K562 (cell line): Measurements from ENCODE around the gene DMWD. TPM values are rescaled to one million over a fixed set of nuclear protein-coding genes. Genes with fewer than 3 reads are reported as not detected.
A peak's percentile ranks its signal among the peaks of the same experiment; 100 is the strongest.

Source experiments
- AFF4 ChIP-seq: sonication (generic); formaldehyde crosslinking; IDR thresholded peaks from 2 replicates; pipeline ENCODE4 v1.8.0; 2023; ENCODE audit warnings: mild to moderate bottlenecking, missing genetic modification reagents
- CBFB ChIP-seq: sonication (generic); formaldehyde crosslinking; IDR thresholded peaks from 2 replicates; pipeline ENCODE4 v1.4.0; 2020; ENCODE audit warnings: mild to moderate bottlenecking, missing genetic modification reagents
- CEBPB ChIP-seq: fragments of 450-650 bp; IDR thresholded peaks from 2 replicates; pipeline ENCODE4 v1.6.1; 2016; ENCODE audit warnings: missing genetic modification characterization, missing compliant biosample characterization
- ELF2 ChIP-seq: fragments of 250-450 bp; sonication (Bioruptor Pico); IDR thresholded peaks from 2 replicates; pipeline ENCODE4 v1.5.0; 2021; ENCODE audit warnings: mild to moderate bottlenecking
- HBP1 ChIP-seq: fragments of 450-650 bp; formaldehyde crosslinking; IDR thresholded peaks from 2 replicates; pipeline ENCODE4 v1.4.0; 2022; ENCODE audit warnings: missing genetic modification characterization
- HDAC3 ChIP-seq: fragments of 450-650 bp; IDR thresholded peaks from 2 replicates; pipeline ENCODE4 v1.6.1; 2018; ENCODE audit warnings: borderline replicate concordance, mild to moderate bottlenecking, moderate library complexity; ENCODE audit not compliant: partially characterized antibody
- HMGXB4 ChIP-seq: sonication (generic); formaldehyde crosslinking; IDR thresholded peaks from 2 replicates; pipeline ENCODE4 v1.8.1; 2023; ENCODE audit warnings: mild to moderate bottlenecking, missing genetic modification reagents
- PHF20 ChIP-seq: fragments of 450-650 bp; IDR thresholded peaks from 2 replicates; pipeline ENCODE4 v1.6.1; 2018; ENCODE audit not compliant: partially characterized antibody
- POLR2AphosphoS5 ChIP-seq: IDR thresholded peaks from 2 replicates; pipeline ENCODE4 v1.6.1; 2011; ENCODE audit warnings: mild to moderate bottlenecking, low read depth, low read length, moderate library complexity; ENCODE audit not compliant: control insufficient read depth, insufficient read depth
- SREBF2 ChIP-seq: sonication (generic); formaldehyde crosslinking; IDR thresholded peaks from 2 replicates; pipeline ENCODE4 v1.4.0; 2020; ENCODE audit warnings: mild to moderate bottlenecking, missing genetic modification reagents
- SRSF9 ChIP-seq: fragments of 200-400 bp; formaldehyde crosslinking; IDR thresholded peaks from 2 replicates; pipeline ENCODE4 v1.6.1; 2017; ENCODE audit warnings: low read depth, low read length, borderline replicate concordance
- YBX1 ChIP-seq: fragments of 450-650 bp; IDR thresholded peaks from 2 replicates; pipeline ENCODE4 v1.7.1; 2016; ENCODE audit warnings: mild to moderate bottlenecking
- ZBTB43 ChIP-seq: sonication (generic); formaldehyde crosslinking; IDR thresholded peaks from 2 replicates; pipeline ENCODE4 v1.8.0; 2023; ENCODE audit warnings: mild to moderate bottlenecking, missing genetic modification reagents
- ZNF146 ChIP-seq: IDR thresholded peaks from one replicate; pipeline ENCODE4 v1.6.1; 2018; ENCODE audit warnings: missing compliant biosample characterization; ENCODE audit not compliant: unreplicated experiment
- polyA plus RNA-seq, 8 experiments: library from polyadenylated mRNA; depleted of rRNA in 4 of 8; stranded (reverse) in 5 of 8; unstranded in 3 of 8; fragments of >200 nt; fragmentation: Nextera tagmentation in 2 of 8; fragmentation: Illumina TruSeq in 1 of 8; extraction: Ambion mirVana in 2 of 8; extraction: Trizol in 1 of 8; gene quantifications; 2 replicates each; pipeline versions ENCODE4 v1.2.1 to v1.2.3, GENCODE V29; 2011 to 2014; ENCODE audit warnings: inconsistent platforms in 1 of 8, missing spikeins in 1 of 8
- total RNA-seq, 7 experiments: library from RNA; depleted of rRNA in 6 of 7; stranded (reverse); fragments of >200 nt in 6 of 7; fragmentation: Illumina TruSeq in 2 of 7; extraction: Trizol in 2 of 7; gene quantifications; 2 replicates each; pipeline versions ENCODE4 v1.2.1 to v1.2.3, GENCODE V29; 2011 to 2021; ENCODE audit warnings: low replicate concordance in 1 of 7
- TF ChIP-seq, protein P1 (sequence below): fragments of 200-800 bp; sonication (Bioruptor generic); IDR thresholded peaks from 2 replicates; pipeline ENCODE4 v1.6.1; 2017; ENCODE audit warnings: missing genetic modification characterization, missing compliant biosample characterization
- TF ChIP-seq, protein P2 (sequence below): sonication (generic); formaldehyde crosslinking; IDR thresholded peaks from 2 replicates; pipeline ENCODE4 v1.8.1; 2023; ENCODE audit warnings: mild to moderate bottlenecking, missing genetic modification reagents

The DMWD gene
- total and polyA plus RNA-seq, 9 of the 15 experiments (the other 6 are each of a cell fraction or from before 2014, with no cell fraction given), result 4.7 to 54.6 (median 19.0) TPM

DNA sequence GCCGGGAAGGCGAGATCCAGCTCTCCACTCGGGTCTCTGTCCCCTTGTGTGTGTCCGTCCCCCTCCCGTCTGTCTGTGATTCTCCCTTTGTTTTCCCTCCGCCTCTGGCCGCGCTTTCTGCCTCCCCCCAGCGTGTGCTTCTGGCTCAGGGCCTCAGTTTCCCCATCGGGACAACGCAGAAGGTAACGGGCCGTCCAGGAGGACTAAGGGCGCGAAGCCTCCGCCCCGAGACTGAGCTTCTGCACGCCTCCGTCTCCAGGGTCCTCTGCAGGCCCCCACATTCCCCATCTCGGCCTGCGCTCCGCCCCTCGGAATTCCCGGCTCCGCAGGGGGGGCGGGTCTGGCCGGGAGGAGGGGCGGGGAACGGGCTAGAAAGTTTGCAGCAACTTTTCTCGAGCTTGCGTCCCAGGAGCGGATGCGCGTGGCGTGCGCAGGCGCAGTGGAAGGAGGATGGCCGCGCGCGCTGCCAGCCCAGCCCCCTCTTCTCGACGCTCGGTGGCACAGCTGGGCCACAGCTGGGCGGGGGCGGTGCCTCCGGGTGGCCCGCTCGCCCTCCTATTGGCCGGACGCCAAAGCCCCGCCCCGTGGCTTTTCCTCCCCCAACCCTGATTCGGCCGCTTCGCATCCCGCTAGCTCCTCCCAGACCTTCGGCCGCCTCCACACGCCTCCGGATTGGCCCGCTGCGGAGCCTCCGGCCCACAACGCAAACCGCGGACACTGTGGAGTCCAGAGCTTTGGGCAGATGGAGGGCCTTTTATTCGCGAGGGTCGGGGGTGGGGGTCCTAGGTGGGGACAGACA lies 23.5 kb downstream of the DMWD start, which contains the start of gene SIX5 (continued):
- no peak for TF ChIP-seq HBP1 (CRISPR knock-in tag)
- TF ChIP-seq SREBF2, result no peak
- no peak for TF ChIP-seq AFF4 (CRISPR knock-in tag)
- 0 out of 2 replicates have a peak, but pooled peaks have one; percentile 37 for TF ChIP-seq ELF2 (CRISPR knock-in tag)
- no peak for TF ChIP-seq ZBTB43 (CRISPR knock-in tag)
- no peak for TF ChIP-seq HMGXB4 (CRISPR knock-in tag)
- TF ChIP-seq, protein P1, sequence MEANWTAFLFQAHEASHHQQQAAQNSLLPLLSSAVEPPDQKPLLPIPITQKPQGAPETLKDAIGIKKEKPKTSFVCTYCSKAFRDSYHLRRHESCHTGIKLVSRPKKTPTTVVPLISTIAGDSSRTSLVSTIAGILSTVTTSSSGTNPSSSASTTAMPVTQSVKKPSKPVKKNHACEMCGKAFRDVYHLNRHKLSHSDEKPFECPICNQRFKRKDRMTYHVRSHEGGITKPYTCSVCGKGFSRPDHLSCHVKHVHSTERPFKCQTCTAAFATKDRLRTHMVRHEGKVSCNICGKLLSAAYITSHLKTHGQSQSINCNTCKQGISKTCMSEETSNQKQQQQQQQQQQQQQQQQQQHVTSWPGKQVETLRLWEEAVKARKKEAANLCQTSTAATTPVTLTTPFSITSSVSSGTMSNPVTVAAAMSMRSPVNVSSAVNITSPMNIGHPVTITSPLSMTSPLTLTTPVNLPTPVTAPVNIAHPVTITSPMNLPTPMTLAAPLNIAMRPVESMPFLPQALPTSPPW (CRISPR knock-in tag), result peak; percentile 92
- TF ChIP-seq, protein P2, sequence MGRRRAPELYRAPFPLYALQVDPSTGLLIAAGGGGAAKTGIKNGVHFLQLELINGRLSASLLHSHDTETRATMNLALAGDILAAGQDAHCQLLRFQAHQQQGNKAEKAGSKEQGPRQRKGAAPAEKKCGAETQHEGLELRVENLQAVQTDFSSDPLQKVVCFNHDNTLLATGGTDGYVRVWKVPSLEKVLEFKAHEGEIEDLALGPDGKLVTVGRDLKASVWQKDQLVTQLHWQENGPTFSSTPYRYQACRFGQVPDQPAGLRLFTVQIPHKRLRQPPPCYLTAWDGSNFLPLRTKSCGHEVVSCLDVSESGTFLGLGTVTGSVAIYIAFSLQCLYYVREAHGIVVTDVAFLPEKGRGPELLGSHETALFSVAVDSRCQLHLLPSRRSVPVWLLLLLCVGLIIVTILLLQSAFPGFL (CRISPR knock-in tag), result no peak
- no peak for TF ChIP-seq CEBPB (tag)
- no peak for TF ChIP-seq YBX1
- no peak for TF ChIP-seq CBFB (CRISPR knock-in tag)
- peak; percentile 59; the same call in 1 of the 2 replicates for TF ChIP-seq POLR2AphosphoS5
- no peak for TF ChIP-seq ZNF146 (CRISPR knock-in tag)
- TF ChIP-seq SRSF9, result no peak
- no peak for TF ChIP-seq PHF20
- no peak for TF ChIP-seq HDAC3
